Fibroblast of upper back skin (primary cell): ENCODE results near the gene ACOT9.
A peak's percentile ranks its signal among the peaks of the same experiment; 100 is the strongest.
"Not testable (repeated sequence)": the region's sequence is repeated elsewhere in the genome, so short reads cannot be mapped to it uniquely, and the experiment has no call there.

ENCODE experiments used
- DNase-seq: peaks from one replicate; pipeline ENCODE4 v3.0.0-alpha.2; 2013

ACOT9 gene

DNA sequence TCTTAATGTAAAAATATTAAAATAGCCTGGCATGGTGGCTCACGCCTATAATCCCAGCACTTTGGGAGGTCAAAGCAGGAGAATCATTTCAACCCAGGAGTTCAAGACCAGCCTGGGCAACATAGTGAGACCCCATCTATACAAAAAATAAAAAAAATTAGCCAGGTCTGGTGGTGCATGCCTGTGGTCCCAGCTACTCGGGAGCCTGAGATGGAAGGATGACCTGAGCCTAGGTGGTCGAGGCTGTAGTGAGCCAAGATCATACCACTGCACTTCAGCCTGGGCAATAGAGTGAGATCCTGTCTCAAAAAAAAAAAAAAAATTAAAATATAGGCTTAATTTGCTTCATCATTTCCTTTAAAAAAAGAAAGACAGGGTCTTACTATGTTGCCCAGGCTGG lies 66.6 kb downstream of the ACOT9 start:
- DNase-seq: not testable (repeated sequence)

- DNase-seq: no peak
These were observed 70.0 kb downstream of the ACOT9 start for GRCh38 chrX:23673108-23673507.

GRCh38 chrX:23670528-23670927 lies 72.5 kb downstream of the ACOT9 start:
- no peak for DNase-seq

DNA sequence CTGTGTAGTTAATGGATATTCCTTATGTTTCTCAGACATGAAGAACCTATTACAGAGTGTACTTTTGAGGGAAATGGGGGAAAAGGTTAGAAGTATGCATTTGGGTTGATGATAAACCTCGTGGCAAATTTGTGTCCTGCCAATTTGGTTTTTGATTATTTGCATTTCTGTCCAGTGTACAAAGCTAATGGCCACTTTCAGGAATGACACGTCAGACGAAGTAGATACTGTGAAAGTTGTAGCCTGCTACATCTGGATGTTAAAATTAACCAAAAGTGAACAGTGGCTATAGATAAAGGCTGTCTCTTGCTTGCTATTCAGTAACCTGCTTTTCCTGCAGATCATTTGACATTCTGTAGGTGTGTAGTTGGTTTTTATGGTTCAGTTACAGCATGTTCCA lies 74.7 kb downstream of the ACOT9 start:
- DNase-seq: no peak

- peak; percentile 88 for DNase-seq
These were observed 75.6 kb downstream of the ACOT9 start, which contains the start of gene PRDX4 for GRCh38 chrX:23667239-23668177. Gene PRDX4 (plus strand): TSS chrX:23667493. CDS start chrX:23667571, 78 bp downstream.

GRCh38 chrX:23666282-23666681 lies 76.8 kb downstream of the ACOT9 start:
- DNase-seq: no peak

- DNase-seq: no peak
These were observed 78.6 kb downstream of the ACOT9 start for GRCh38 chrX:23664496-23664895.

- DNase-seq: peak; percentile 62
These were observed 80.2 kb downstream of the ACOT9 start for GRCh38 chrX:23662853-23663252.

GRCh38 chrX:23662187-23662586 lies 80.9 kb downstream of the ACOT9 start:
- no peak for DNase-seq

DNA sequence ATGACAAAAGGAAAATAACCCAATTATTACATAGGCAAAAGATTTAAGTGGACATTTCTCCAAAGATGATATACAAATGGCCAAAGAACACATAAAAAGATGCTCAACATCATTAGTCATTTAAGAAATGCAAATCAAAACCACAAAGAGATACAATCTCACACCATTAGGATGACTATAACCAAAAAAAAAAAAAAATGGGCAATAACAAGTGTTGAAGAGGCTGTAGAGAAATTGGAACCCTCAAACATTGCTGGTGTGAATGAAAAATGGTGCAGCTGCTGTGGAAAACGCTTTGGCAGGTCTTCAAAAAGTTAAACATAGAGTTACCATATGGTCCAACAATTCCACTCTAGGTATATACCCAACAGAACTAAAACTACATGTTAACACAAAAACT lies 81.4 kb downstream of the ACOT9 start:
- peak; percentile 50 for DNase-seq

- no peak for DNase-seq
These were observed 82.3 kb downstream of the ACOT9 start for GRCh38 chrX:23660766-23661132.

DNA sequence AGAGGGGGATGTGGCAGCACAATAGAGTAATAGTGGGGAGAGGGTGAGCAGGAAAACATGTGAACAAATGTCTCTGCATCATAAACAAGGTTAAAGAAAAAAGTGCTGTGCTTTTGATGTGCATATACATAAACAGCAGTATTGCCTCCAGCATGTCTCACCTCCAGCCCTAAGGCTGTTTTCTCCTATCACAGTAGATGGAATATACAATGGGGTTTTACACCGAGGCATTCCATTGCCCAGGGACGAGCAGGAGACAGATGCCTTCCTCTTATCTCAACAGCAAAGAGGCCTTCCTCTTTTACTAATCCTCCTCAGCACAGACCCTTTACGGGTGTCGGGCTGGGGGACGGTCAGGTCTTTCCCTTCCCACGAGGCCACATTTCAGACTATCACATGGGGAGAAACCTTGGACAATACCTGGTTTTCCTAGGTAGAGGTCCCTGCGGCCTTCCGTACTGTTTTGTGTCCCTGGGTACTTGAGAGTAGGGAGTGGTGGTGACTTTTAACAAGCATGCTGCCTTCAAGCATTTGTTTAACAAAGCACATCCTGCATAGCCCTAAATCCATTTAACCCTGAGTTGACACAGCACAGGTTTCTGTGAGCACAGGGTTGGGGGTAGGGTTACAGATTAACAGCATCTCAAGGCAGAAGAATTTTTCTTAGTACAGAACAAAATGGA lies 82.9 kb downstream of the ACOT9 start:
- DNase-seq: not testable (repeated sequence)

GRCh38 chrX:23659339-23659738 lies 83.7 kb downstream of the ACOT9 start:
- DNase-seq: no peak

DNA sequence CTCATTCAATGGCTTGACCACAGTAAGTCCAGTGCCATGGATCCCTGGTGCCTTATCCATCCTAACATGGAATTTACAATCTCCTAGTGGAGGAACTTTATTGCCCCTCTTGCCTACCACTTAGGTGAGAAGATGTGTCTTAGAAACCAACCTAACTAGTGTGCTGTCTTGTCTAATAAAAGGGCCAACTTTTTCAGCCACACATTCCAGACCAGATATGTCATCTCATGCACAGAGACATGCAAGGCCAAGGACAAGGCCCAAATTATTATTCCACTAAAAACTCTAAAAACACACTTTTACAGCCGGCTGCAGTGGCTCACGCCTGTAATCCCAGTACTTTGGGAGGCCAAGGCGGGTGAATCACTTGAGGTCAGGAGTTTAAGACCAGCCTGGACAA lies 86.4 kb downstream of the ACOT9 start:
- peak; percentile 30 for DNase-seq

DNA sequence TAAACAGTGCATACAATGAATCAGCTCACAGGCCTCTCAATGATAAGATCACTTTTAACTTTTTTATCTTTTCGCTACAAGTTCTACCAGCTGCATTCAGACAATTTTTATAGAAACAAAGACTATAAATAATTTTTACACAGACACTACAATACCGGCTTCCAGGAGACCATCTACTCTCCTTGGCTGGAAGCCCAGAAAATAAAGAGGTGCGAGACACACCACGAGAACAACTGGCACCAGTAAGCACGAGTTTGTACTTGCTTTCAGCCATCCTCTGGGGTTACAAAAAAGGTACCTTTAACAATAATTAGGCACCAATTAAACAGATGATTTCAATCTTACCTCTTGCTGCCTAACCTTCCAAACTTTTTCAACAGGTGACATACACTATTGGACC lies 87.0 kb downstream of the ACOT9 start:
- no peak for DNase-seq
